Hippocampal formation (tissue), 2 donors: ENCODE measurements around the gene IL17A.

ENCODE experiments used
- DNase-seq, 2 donors: peaks; one replicate each; lab custom pipeline; 2025; lab: John Stamatoyannopoulos, UW

The IL17A gene

DNA sequence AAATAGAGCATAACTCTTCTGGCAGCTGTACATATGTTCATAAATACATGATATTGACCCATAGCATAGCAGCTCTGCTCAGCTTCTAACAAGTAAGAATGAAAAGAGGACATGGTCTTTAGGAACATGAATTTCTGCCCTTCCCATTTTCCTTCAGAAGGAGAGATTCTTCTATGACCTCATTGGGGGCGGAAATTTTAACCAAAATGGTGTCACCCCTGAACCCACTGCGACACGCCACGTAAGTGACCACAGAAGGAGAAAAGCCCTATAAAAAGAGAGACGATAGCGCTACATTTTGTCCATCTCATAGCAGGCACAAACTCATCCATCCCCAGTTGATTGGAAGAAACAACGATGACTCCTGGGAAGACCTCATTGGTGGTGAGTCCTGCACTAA lies at the start of gene IL17A:
Gene IL17A, plus strand, starts transcription at position 301 of the 400 bp plus-strand sequence. Its CDS starts 57 bp downstream, at position 358.
- no peak for DNase-seq

DNA sequence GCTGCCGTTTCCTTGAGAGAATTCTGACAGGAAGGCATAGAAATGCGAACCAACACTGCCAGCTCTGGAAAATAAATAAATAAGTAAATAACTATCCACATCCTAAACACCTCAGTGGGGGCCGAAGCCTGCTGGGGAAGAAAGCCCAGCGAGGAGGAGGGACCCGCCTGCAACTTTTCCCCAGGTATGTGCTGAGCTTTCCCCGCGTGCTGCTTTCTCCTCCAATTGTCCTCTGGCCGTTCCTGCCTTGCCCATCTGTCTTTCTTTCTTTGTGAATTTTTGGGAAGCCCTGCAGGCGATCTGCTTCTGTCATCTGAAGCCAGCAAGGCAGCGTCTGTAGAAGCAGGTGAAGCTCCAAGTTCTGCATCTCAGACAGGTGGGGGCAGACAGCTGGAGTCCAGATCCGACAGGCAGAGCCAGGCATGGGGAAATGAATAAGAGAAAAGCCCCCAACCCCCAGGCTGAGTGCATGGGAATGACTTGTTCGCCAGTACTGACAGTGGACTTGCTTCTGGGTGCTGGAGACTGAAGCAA lies 49.2 kb upstream of the IL17A start:
- DNase-seq, result no peak

DNA sequence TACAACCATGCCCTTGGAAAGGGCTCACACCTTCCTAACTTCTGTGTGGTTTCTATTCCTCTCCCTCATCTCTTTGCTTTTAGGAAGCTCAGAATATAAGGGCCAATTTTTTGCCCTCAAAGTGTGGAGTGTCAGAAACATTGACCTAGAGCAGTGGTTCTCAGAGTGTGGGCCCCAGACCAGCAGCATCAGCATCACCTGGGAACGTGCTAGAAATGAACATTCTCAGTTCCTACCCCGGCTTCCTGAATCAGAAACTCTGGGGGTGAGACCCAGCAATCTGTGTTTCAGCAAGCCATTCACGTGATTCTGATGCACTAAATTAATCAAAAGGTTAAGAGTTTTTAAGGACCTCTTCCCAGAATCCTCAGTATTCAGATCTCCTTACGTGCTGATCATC lies 47.9 kb upstream of the IL17A start:
- no peak for DNase-seq

DNA sequence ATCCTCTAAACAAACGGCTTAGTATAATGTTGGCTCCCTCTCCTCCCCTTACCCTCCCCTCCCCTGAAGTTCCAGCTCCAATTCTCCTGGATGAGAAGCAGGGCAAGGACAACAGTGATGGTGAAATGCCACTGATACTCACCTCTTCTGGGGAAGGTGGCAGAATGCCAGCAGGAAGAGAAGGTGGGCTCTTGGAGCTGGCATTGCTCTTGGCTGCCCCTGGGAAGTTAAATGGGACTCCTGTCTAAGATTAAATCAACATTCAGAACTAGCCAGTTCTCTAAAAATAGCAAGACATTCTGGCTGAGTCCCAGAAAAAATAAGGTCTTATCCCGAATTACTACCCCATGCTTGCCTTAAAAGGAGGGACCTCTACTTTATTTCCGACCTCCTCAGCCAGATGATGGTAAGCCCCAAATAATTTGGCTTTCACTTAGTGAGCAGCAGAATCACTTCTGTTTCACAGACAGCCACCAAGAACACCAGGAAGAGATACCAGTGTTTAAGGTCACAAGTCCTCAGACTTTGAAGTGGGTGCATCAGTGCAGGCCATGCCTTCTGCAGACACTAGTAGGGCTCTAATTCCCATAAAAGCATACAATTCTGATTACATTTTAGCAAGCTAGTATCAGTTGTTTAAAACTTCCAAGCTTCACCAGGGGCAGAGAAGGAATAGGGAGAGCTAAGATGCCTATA lies 46.0 kb upstream of the IL17A start:
- no peak for DNase-seq

DNA sequence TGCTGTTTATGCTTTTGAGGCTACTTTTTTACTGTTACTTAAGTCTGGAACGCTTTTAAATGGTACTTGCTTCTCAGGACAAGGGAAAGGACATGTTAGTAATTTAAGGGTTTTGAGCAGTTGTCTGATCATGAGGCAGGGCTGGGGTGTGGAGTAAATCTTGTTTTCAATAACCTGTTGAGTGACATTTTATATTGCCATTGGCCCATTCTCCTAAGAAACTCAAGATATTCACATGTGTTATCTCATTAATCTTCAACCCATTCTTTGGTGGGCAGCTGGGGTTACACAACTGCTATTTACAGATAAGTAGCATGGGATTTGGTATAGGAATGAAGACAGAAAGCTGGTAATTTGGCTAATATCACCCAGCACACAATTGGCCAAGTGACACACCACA lies 44.6 kb upstream of the IL17A start:
- DNase-seq, result no peak

DNA sequence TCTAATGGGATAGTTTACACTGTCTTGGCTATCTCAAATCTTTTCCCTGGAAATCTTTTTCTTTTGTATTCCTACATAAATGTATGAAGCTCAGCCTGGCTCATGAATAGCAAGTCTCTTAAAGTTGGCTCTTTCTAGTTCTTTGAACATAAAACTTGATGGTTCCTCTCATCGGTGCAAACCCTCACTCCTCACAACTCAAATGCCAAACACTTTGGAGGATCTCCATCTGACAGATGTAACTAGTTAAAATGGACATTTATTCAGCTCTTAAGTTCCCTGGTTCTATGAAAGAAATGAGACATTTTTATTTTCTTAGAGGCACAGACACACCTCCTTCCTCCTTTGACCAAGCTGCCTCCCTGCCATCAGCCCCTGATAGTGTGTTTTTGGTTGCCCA lies 43.6 kb upstream of the IL17A start:
- no peak for DNase-seq

DNA sequence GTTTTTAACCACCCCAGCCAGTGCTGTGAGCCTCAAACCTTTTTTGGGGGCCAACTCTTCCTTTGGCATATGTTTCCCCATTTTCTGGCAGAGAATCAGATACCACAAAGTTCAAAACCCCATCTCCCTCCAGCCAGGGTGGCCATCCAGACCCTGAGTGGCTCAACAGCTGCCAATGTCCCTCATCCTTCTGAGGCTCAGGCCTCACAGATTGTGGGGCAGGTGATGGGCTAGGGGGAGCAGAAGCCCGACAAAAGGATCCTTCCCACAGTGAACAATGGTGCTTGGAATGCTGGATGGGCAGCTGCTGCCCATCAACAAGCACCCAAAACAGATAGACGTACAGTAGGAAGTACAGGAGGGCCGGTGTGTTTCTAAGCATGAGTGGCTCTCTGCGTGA lies 42.6 kb upstream of the IL17A start:
- DNase-seq, result no peak

DNA sequence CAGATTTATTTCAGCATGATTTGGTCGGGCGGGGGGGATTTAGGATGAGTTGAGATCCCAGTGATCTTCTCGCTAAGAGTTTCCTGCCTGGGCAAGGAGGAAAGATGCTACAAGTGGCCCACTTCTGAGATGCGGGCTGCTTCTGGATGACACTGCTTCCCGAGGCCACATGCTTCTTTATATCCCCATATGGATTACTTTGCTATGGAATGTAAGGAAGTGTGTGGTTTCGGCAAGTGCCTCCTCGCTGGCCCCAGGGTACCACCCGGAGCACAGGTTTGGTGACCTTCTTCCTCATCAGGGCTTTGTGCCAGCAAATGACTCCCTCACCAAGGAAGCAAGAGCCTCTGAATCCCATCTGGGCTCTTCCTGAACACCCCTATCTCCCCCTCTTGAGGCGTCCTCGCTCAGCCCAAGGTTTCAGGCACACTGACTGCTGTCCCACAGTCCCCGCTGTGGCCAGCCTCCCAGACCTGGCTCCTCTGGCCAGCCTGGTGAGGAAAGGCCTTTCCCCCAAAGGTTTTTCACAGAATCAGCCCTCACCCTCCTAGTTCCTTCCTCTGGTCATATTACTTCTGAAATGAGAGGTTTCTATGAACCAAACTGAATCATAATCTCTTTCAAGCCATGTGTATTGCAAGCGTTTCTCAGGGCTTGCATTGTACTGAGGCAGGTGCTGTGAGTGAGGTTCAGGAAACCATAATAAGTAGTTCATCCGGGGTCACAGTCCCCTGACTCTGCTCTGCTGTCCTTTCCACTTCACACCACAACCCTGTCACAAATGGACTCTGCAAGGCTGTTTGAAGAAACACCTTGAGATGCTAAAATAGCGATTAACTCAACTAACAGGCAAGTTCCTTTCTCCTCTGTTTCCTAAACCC lies 41.7 kb upstream of the IL17A start:
- DNase-seq, result no peak

DNA sequence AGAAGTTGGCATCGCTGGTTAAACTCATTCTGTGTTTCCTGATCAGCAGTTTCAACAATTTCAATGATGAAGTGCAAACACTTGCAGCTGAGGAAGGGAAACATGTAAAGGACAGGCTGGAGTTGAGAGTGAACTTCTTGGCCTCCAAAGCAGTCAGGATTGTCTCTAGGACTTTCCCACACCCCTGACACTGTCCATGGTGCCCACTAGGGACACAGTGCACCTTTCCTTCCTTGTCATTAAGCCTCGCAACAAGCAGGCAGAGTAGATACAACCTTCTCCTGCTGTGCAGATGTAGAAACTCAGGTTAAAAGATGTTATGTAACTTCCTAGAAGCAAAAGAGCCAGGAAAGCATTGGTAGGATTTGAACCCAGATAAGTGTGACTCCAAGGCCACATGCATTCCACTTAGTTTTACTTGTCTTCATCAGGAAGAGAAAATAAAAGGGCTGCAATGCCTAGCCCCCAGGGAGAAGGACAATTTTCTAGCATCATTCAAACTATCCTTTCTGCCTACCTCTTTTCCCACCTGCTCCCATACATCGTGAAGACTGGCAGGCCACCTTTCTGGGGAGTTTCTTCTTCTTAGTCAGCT lies 39.2 kb upstream of the IL17A start:
- DNase-seq, result no peak

DNA sequence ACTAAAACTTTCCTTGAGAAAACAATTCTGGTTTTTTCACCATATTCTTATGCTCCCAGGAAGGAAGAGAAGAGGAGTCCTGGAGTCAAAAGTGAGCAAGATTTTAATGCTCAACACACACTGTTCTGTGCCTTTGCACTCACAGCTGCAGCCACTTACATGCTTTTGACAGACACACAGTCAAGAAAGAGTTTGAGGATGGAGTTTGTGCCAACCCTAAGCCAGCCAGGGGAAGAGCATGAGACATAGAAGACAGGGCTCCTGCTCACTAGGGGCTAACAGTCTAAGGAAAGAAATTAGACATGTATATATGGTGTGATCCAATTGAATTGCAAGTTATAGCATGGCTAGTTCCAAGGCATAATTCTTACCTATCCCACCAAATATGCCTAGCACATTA lies 37.1 kb upstream of the IL17A start:
- no peak for DNase-seq

DNA sequence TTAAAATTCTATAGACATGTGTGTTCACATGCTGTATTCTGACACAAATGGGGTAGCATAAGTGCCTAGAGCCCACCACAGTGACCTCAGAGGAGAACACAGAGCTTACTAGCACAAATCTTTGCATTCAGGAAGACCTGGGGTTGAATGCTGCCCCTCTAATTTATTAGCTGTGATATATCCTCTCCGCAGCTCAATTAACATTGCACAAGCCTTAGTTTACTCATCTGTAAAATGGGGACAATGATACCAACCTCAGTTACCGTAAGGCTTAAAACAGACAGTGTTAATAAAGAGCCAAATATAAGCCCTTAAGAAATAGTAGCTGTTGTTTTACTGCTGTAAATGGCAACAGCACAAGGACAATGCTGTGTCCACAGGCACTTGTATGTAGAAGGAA lies 36.2 kb upstream of the IL17A start:
- no peak for DNase-seq

DNA sequence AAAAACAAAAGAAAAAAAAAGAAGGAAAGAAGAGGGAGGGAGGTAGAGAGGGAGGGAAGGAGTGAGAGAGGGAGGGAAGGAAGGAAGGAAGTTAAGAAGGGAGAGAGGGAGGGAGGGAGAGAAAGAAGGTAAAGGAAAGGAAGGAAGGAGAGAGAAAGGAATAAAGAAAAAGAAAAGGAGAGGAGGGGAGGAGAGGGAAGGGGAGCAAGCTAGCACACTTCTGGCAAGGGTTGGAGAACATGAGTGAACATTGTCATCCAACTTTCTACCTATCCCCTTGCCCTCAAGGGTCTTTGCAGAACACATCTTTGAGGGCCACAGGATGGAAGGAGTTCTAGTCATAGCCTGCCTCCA lies 34.1 kb upstream of the IL17A start:
- no peak for DNase-seq

DNA sequence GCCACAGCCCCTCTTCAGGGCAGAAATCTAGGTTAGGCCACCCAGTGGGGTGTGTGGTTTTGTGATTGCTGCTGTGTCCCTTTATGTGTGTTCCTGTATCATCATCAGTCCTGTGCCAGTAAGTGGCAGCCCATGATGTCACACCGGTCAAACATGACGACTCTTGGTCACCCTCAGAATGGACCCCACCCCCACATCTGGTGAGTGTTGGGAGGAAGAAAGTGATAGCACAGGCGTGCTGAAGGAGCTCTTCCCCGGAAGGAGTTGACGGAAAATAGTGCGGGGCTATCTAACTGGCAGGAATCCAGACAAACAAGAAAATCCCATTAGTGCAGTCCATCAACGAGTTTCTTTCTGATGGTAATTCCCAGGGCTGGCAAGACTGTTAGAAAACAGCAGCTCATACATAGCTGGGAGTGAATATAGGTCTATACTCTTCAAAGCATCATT lies 33.4 kb upstream of the IL17A start:
- no peak for DNase-seq

DNA sequence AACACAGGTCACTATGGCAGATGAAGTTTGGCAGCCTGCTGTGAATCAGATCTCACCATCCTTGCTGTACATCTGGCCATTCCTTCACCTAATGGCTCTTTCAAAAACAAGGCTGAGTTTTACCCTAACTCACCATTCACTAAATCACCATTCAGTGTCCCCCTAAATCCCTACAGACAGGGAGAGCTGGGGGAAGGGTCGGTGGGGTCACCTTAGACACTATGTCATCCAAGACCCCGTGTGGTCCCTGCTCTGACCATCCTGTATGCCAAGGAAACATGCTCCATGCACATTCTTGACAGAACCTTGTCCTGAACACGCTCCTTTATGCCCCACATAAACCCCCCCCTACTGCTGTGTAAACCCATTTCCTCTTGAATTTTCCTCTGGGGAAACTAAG lies 31.8 kb upstream of the IL17A start:
- DNase-seq, result no peak

DNA sequence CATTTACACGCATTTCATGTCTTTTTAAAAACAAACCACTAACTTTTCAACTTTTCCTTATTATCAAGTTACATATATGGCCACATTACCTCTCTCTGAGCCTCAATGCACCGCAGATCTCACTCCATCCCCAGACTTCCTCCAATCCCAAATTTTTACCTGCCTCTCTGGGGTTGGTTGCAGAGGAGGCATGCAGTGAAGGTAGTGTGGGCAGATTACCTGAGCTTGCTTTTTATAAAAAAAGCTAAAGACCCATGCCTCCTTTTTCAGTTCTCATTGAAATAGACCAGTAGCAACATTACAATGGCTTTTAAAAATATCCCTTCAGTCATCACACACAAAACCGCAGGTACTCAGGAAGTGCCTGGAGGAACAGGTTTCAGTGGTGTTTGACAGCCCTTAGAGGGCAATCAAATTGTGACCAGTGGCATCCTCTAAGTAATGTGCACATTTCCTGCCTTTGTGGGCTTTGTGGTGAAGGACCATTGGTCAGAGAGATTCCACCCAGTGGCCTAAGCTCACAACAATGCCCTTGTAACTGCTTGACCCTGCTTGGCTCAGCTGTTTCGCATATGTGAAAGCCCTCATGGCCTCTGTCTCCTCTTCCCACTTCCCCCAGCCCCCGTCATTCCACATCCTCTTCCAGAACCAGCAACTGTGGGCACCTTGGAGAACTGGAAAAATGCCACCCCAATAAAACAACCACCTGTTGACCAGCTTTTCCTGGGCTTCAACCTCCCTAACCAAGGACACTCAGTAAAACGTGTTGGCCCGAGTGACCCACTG lies 30.2 kb upstream of the IL17A start:
- DNase-seq, result no peak

DNA sequence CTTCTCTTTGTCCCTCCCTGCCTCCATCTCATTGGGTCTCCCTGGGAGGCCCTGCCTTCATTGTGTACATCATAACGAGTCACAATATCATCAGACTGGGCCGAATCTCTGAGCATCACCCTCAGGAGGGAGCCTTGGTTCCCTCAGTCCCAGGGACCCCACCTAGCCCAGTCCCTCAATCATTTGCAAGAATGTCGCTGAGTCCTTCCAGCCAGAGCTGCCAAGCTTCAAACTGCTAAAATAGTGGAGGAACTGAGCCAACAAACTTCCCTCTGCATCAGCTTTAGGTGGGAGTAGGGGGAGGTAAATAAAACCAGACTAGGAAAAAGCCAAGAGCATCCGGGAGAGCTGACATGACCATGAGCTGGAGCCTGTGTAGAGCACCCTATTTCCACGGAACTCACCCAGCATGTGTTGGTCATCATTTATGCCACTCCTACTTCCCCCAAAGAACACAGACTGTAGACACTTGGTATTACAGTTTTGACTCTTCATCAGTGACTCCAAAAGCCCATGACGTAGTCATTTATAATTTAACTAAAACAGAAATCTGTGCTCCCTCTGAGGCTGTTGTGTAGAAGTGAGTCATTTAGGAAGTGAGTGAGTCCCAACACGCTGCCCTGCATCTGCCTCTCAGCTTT lies 28.8 kb upstream of the IL17A start:
- no peak for DNase-seq

DNA sequence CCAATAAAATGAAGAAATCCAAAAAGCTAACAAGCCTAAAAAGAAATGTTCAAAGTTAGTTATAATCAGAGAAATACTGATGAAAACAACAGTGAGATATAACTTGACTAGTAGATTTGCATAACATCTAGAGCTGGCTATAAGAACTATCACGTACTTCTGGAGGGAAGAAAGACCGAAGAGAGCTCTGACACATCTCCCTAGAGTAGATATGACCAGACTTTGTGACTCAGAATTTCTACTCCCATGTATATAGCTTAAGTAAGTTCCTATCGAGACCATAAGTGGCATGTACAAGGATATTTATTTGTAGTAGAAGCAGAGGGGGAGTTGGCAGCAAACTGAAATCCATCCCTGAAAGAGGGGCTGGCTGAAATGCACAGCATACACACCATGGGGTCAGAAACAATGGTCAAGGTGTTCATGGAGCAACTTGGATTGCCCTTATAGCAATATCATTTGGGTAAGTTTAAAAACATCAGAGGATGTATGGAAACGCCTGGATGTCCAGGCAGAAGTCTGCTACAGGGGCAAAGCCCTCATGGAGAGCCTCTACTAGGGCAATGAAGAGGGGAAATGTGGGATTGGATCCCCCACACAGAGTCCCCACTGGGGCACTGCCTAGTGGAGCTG lies 25.6 kb upstream of the IL17A start:
- DNase-seq, result no peak

DNA sequence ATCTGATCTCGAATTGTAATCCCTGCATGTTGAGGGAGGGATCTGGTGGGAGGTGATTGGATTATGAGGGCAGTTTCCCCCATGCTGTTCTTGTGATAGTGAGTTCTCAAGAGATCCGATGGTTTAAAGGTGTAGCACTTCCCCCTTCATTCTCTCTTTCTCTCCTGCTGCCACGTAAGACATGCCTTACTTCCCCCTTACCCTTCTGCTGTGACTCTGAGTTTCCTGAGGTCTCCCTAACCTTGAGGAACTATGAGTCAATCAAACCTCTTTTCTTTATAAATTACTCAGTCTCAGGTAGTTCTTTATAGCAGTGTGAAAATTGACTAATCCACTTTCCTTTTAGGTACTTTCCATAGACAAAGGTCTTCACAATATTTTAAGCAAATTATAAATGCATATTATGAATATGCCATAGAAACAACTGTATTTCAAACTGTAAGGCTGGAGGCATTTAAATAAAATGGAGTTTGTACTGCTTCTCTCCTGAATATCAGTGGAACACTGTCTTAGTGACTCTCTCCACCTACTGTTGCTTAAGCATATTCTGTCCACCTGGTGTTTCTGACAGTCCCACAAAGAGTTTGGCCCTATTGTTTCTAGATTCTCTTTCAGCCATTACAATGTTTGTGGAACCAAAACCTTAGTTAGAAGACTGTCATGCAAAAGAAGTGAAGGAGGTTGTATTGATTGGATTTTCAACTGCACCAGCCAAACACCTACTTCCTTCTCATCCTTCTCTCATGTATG lies 24.3 kb upstream of the IL17A start:
- no peak for DNase-seq

DNA sequence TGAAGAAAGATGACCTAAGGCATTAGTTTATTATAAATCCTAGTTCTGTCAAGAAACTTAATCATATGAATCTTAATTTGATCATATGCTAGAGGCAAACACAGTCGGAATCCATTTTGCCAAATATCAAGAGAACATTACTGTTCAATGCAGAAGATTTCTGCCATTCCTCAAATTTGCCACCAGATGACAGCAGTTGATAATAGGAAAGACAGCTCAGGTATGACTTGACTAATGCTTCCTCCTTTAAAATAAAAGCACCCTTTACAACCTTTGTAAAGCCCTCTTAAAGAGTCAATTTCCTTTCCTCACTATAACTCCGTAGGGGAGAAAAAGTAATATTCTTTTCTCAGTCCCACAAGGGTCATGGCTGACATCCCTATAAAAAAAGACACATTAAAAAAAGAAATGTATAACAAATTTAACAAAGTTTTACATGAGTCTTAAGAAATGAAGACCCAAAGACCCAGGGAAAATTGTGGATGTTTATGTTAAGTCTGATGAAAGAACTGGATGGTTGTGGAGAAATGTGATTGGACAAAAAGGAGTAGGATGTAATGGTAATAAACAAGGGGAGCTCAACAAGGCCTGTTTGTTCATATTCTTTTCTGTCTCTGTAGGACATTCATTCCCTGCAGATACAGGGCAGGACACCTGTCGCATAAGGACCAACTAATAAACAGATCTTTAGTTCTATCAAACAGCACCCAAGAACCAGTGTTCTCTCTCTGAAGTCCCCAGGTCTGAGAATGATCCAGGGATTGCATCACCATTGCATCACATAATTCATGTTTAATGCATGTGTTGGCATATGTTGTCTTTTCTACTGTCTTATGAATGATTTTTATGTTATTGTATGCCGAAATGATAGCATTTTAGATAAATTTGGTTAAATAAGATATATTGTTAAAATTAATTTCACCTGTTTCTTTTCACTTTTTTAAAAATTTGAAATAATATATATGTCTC lies 23.0 kb upstream of the IL17A start:
- no peak for DNase-seq
